ENCODE data around the gene STIMATE. TPM values are rescaled to one million over a fixed set of nuclear protein-coding genes. Genes with fewer than 3 reads are reported as not detected.

STIMATE gene
- total and polyA plus RNA-seq, 2 of the 4 experiments (the other 2 are of a cell fraction): 10.6 to 17.8 TPM

- H4K91ac ChIP-seq (ENCODE audit: insufficient read depth, low read depth, low read length): no peak overlapping the region
- dilution Hi-C loops (cut with HindIII; ENCODE audit: low sequenced_read_pairs, unreplicated experiment) (no loop called here), in situ Hi-C loops (cut with MboI; ENCODE audit: low sequenced_read_pairs) (no loop called here), intact Hi-C loops (cut with micrococcal nuclease) (no loop called here)
- H3K9me1 ChIP-seq (ENCODE audit: insufficient read depth, low read length): no peaks in the 10 kb centered on the region
- no peak overlapping the region for H3K4ac ChIP-seq (ENCODE audit: low read depth, low read length)
- H2AK9ac ChIP-seq (replicated peaks; ENCODE audit: low read depth, low read length, poor library complexity): no peak overlapping the region
- H3K14ac ChIP-seq (replicated peaks; ENCODE audit: low read depth, low read length): no peak overlapping the region
- DNase-seq: no peak
- POLR2A ChIA-PET (ENCODE audit: unreplicated experiment): no interaction called here
- H3K23ac ChIP-seq (ENCODE audit: low read depth, low read length): no peak overlapping the region
- CTCF ChIA-PET: interaction anchor here (1.0 kb wide), 1 partner anchor 10 kb away, joined by 3 read pairs; no protein-coding TSS in a partner anchor
- no peak overlapping the region for H2BK5ac ChIP-seq (ENCODE audit: low read depth, low read length, poor library complexity, severe bottlenecking)
- H2BK15ac ChIP-seq (ENCODE audit: low read depth, low read length): no peak overlapping the region
- H3K4me1 ChIP-seq (ENCODE audit: control insufficient read depth, insufficient read depth, low read length): no peaks in the 10 kb centered on the region
- H4K8ac ChIP-seq (ENCODE audit: low read depth in 2 of 2, low read length in 2 of 2): no peak overlapping the region
- no peaks in the 10 kb centered on the region for H3K9me3 ChIP-seq (ENCODE audit: control insufficient read depth, insufficient read depth, low read length)
- no peak overlapping the region for H3K56ac ChIP-seq (ENCODE audit: extremely low read depth, insufficient read depth, low read length)
- H3K4me2 ChIP-seq (ENCODE audit: low read depth, low read length): no peak overlapping the region
- H3K18ac ChIP-seq (ENCODE audit: low read depth, low read length): no peak overlapping the region
- H2BK120ac ChIP-seq (ENCODE audit: low read depth, low read length): no peak overlapping the region
- no TSS peak for BruUV-seq (replicated peaks)
- no peak for ATAC-seq (ENCODE audit: low read depth)
- TF ChIP-seq CEBPB (IDR thresholded peaks at IDR 0.05; ENCODE audit: low read depth, low read length) (no peak), SMC3 (IDR thresholded peaks at IDR 0.05; ENCODE audit: low read depth, low read length) (no peak), USF2 (IDR thresholded peaks at IDR 0.05; ENCODE audit: low read depth, low read length) (no peak), FOS (IDR thresholded peaks at IDR 0.05; ENCODE audit: low read depth, low read length) (no peak), RAD21 (IDR thresholded peaks at IDR 0.05; ENCODE audit: low read length) (no peak), RCOR1 (IDR thresholded peaks at IDR 0.05; ENCODE audit: insufficient replicate concordance, low read length) (no peak), RFX5 (IDR thresholded peaks at IDR 0.05; ENCODE audit: low read depth, low read length) (no peak), CTCF (conservative IDR thresholded peaks at IDR 0.05; ENCODE audit: low read depth, low read length) (no peak), BHLHE40 (IDR thresholded peaks at IDR 0.05; ENCODE audit: low read depth, low read length) (no peak), CHD1 (IDR thresholded peaks at IDR 0.05; ENCODE audit: low read depth, low read length) (no peak), MAFK (IDR thresholded peaks at IDR 0.05; ENCODE audit: low read depth, low read length) (no peak), MAZ (IDR thresholded peaks at IDR 0.05; ENCODE audit: borderline replicate concordance, low read depth, low read length) (no peak), POLR2A (IDR thresholded peaks at IDR 0.05; ENCODE audit: low read depth, low read length) (no peak), NFE2L2 (IDR thresholded peaks at IDR 0.05; ENCODE audit: low read depth, low read length) (no peak), ELK1 (IDR thresholded peaks at IDR 0.05; ENCODE audit: borderline replicate concordance, low read depth, low read length) (no peak), MXI1 (IDR thresholded peaks at IDR 0.05; ENCODE audit: borderline replicate concordance, low read depth, low read length) (no peak)
- no peaks in the 10 kb centered on the region for H4K20me1 ChIP-seq (ENCODE audit: insufficient read depth, low read length)
- no peaks in the 10 kb centered on the region for H3K36me3 ChIP-seq (ENCODE audit: control insufficient read depth, insufficient read depth, low read length)
- peaks cover 24% of the 10 kb centered on the region for H3K27me3 ChIP-seq (ENCODE audit: control insufficient read depth, insufficient read depth, low read length)
- no peak overlapping the region for H2BK20ac ChIP-seq (ENCODE audit: low read depth, low read length)
- H4K5ac ChIP-seq (ENCODE audit: low read depth, low read length): no peak overlapping the region
- WGBS, 2 experiments (ENCODE audit: extremely low coverage in 2 of 2, insufficient read length in 1 of 2): 0% methylated on average over 1 of the region's 7 CpGs; no CpG with 5 or more reads in 1 of the 2 experiments
- H3K9ac ChIP-seq (ENCODE audit: low read depth, low read length): no peak overlapping the region
- H2AK5ac ChIP-seq (ENCODE audit: low read depth, low read length): no peak overlapping the region
- H3K79me1 ChIP-seq (ENCODE audit: low read depth in 1 of 2, low read length in 2 of 2): no peaks in the 10 kb centered on the region
- no peak overlapping the region for H3K27ac ChIP-seq (ENCODE audit: insufficient read depth, low read length)
- no peak overlapping the region for H2AFZ ChIP-seq (replicated peaks; ENCODE audit: low read length, poor library complexity)
- H3K4me3 ChIP-seq (ENCODE audit: insufficient read depth, low read depth, low read length): no peak overlapping the region
These were observed 85.8 kb downstream of the STIMATE start for GRCh38 chr3:52811452-52812011.

Data from IMR-90 (cell line).